SK-N-SH (cell line): Measurements from ENCODE around the gene RBSN. TPM values are rescaled to one million over a fixed set of nuclear protein-coding genes. Genes with fewer than 3 reads are reported as not detected.

Experiments used
- CTCF ChIA-PET: fragments of 300-600, 350-600 bp; formaldehyde crosslinking; extraction: SDS; loops from one replicate; lab custom pipeline; 2021; lab: Yijun Ruan, JAX
- POLR2A ChIA-PET: fragments of 350-600 bp; sonication (Branson Sonifier 250); formaldehyde crosslinking; extraction: SDS; loops from one replicate; lab custom pipeline; 2020; ENCODE audit warnings: antibody characterized with exemption, inconsistent platforms; lab: Yijun Ruan, JAX
- DNase-seq: peaks from one replicate; pipeline ENCODE4 v3.0.0; 2012
- H2AFZ ChIP-seq: fragments of 200-600 bp; sonication (generic); 2 replicates; pipeline ENCODE4 v1.8.1; 2016; ENCODE audit warnings: antibody characterized with exemption, mild to moderate bottlenecking, low read depth
- H3F3A ChIP-seq: fragments of 200-600 bp; sonication (generic); replicated peaks from 2 replicates; pipeline ENCODE3; 2016; ENCODE audit warnings: antibody characterized with exemption, mild to moderate bottlenecking; ENCODE audit not compliant: insufficient read depth
- H3K27ac ChIP-seq, 2 experiments: fragments of 200-500 bp in 1 of 2; fragments of 200-600 bp in 1 of 2; sonication (Bioruptor generic) in 1 of 2; sonication (generic), shearing (Covaris generic) in 1 of 2; 2 replicates each; pipeline versions ENCODE4 v1.5.1 to v1.6.1; 2014 to 2016; ENCODE audit warnings: low read depth in 2 of 2, inconsistent platforms in 1 of 2, low read length in 1 of 2, mild to moderate bottlenecking in 1 of 2, mixed read lengths in 1 of 2
- H3K27me3 ChIP-seq: fragments of 200-600 bp; sonication (generic), shearing (Covaris generic); 2 replicates; pipeline ENCODE4 v1.6.1; 2016; ENCODE audit warnings: mixed run types; ENCODE audit not compliant: insufficient read depth
- H3K36me3 ChIP-seq, 2 experiments: fragments of 200-500 bp in 1 of 2; fragments of 200-600 bp in 1 of 2; sonication (Bioruptor generic) in 1 of 2; sonication (generic) in 1 of 2; replicated peaks in 1 of 2; 2 replicates each; pipeline versions ENCODE3 to v1.5.1; 2014 to 2016; ENCODE audit warnings: low read length in 1 of 2, mild to moderate bottlenecking in 1 of 2; ENCODE audit not compliant: insufficient read depth in 2 of 2, control insufficient read depth in 1 of 2
- H3K4me1 ChIP-seq, 2 experiments: fragments of 200-500 bp in 1 of 2; fragments of 200-600 bp in 1 of 2; sonication (Bioruptor generic) in 1 of 2; sonication (generic), shearing (Covaris generic) in 1 of 2; 2 replicates each; pipeline versions ENCODE4 v1.5.1 to v1.6.1; 2014 to 2016; ENCODE audit warnings: low read depth in 1 of 2, low read length in 1 of 2, mixed run types in 1 of 2; ENCODE audit not compliant: insufficient read depth in 2 of 2, control insufficient read depth in 1 of 2
- H3K4me2 ChIP-seq: fragments of 200-600 bp; sonication (generic), shearing (Covaris generic); 2 replicates; pipeline ENCODE4 v1.6.1; 2017; ENCODE audit warnings: mixed run types
- H3K4me3 ChIP-seq, 2 experiments: fragments of 200-500 bp in 1 of 2; fragments of 200-600 bp in 1 of 2; sonication (Bioruptor generic) in 1 of 2; sonication (generic), shearing (Covaris generic) in 1 of 2; 2 replicates each; pipeline versions ENCODE4 v1.5.1 to v1.8.1; 2014 to 2016; ENCODE audit warnings: low read depth in 2 of 2, inconsistent platforms in 1 of 2, low read length in 1 of 2, mild to moderate bottlenecking in 1 of 2, mixed read lengths in 1 of 2, moderate library complexity in 1 of 2
- H3K79me2 ChIP-seq: fragments of 200-600 bp; sonication (generic); 2 replicates; pipeline ENCODE4 v1.8.1; 2017; ENCODE audit warnings: mild to moderate bottlenecking; ENCODE audit not compliant: insufficient read depth
- H3K9ac ChIP-seq: fragments of 200-600 bp; sonication (generic); 2 replicates; pipeline ENCODE4 v1.6.1; 2017; ENCODE audit warnings: mixed run types
- H3K9me2 ChIP-seq: fragments of 200-600 bp; sonication (generic); 2 replicates; pipeline ENCODE4 v1.6.1; 2017; ENCODE audit warnings: mixed run types
- H3K9me3 ChIP-seq: fragments of 200-600 bp; sonication (generic); 2 replicates; pipeline ENCODE4 v1.6.1; 2017; ENCODE audit warnings: mixed run types, mild to moderate bottlenecking, moderate library complexity
- H4K20me1 ChIP-seq: fragments of 200-600 bp; sonication (generic); 2 replicates; pipeline ENCODE4 v1.6.1; 2017; ENCODE audit warnings: mild to moderate bottlenecking, mixed run types; ENCODE audit not compliant: insufficient read depth
- CTCF ChIP-seq: fragments of 200-600 bp; sonication (generic); IDR thresholded peaks from 2 replicates; pipeline ENCODE4 v1.6.1; 2017; ENCODE audit warnings: antibody characterized with exemption, mild to moderate bottlenecking, moderate library complexity
- EZH2phosphoT487 ChIP-seq: fragments of 200-600 bp; sonication (generic); IDR thresholded peaks from 2 replicates; pipeline ENCODE4 v1.6.1; 2017; ENCODE audit warnings: low read depth, mixed run types, mild to moderate bottlenecking, antibody characterized with exemption, moderate library complexity, borderline replicate concordance
- GATA2 ChIP-seq: sonication (generic); formaldehyde crosslinking; IDR thresholded peaks from 2 replicates; pipeline ENCODE4 v1.5.0; 2020; ENCODE audit warnings: mild to moderate bottlenecking, missing genetic modification reagents
- MEF2A ChIP-seq: IDR thresholded peaks from 2 replicates; pipeline ENCODE4 v1.4.0; 2012; ENCODE audit warnings: low read depth, borderline replicate concordance
- NFIC ChIP-seq: IDR thresholded peaks from 2 replicates; pipeline ENCODE4 v1.4.0; 2012; ENCODE audit warnings: borderline replicate concordance
- PBX3 ChIP-seq: IDR thresholded peaks from 2 replicates; pipeline ENCODE4; 2012
- RCOR1 ChIP-seq: fragments of 150-350 bp; IDR thresholded peaks from 2 replicates; pipeline ENCODE4 v1.6.1; 2017; ENCODE audit warnings: antibody characterized with exemption, low read length
- REST ChIP-seq: IDR thresholded peaks from 2 replicates; pipeline ENCODE4 v1.6.1; 2012; ENCODE audit warnings: mild to moderate bottlenecking, low read depth, low read length, moderate library complexity
- RXRA ChIP-seq: IDR thresholded peaks from 2 replicates; pipeline ENCODE4 v1.4.0; 2012; ENCODE audit warnings: low read depth, mild to moderate bottlenecking, borderline replicate concordance
- SIN3A ChIP-seq: IDR thresholded peaks from 2 replicates; pipeline ENCODE4 v1.6.1; 2012; ENCODE audit warnings: low read depth, mild to moderate bottlenecking, low read length, moderate library complexity, borderline replicate concordance
- TEAD4 ChIP-seq: IDR thresholded peaks from 2 replicates; pipeline ENCODE4 v1.4.0; 2012; ENCODE audit warnings: mild to moderate bottlenecking, borderline replicate concordance; ENCODE audit not compliant: insufficient read depth
- USF1 ChIP-seq: IDR thresholded peaks from 2 replicates; pipeline ENCODE4 v1.4.0; 2012; ENCODE audit warnings: low read depth, borderline replicate concordance
- YY1 ChIP-seq: IDR thresholded peaks from 2 replicates; pipeline ENCODE4 v1.4.0; 2012; ENCODE audit warnings: low read depth, mild to moderate bottlenecking
- WGBS: methylation state at CpG from one replicate; pipeline ENCODE4 v1.1.6; 2017; ENCODE audit warnings: low lambda C conversion rate; 5-methylcytosine and 5-hydroxymethylcytosine counted together
- polyA plus RNA-seq, 3 experiments: library from polyadenylated mRNA; depleted of rRNA; stranded (reverse); fragments of >200 nt; gene quantifications; 2 replicates each; pipeline ENCODE4 v1.2.3, GENCODE V29; 2012

The RBSN gene
- polyA plus RNA-seq, 1 of the 3 experiments (the other 2 are of a cell fraction) = 4.7 TPM

GRCh38 chr3:15114466-15115358 is 15.8 kb upstream of the RBSN start (continued):
- TF ChIP-seq PBX3 (no peak), CTCF (no peak), NFIC (no peak)

- H3K27ac ChIP-seq = no peak overlapping the region
- POLR2A ChIA-PET = no interaction called here
These were observed 14.9 kb upstream of the RBSN start for GRCh38 chr3:15113884-15114283.

More at GRCh38 chr3:15113884-15114283, 14.9 kb upstream of the RBSN start:
- H3K79me2 ChIP-seq = no peaks in the 10 kb centered on the region
- no peaks in the 10 kb centered on the region for H3K36me3 ChIP-seq
- no peak overlapping the region for H3K9ac ChIP-seq
- H3K4me2 ChIP-seq = no peak overlapping the region
- no peaks in the 10 kb centered on the region for H3K9me2 ChIP-seq
- H3K9me3 ChIP-seq = no peaks in the 10 kb centered on the region
- H3K27me3 ChIP-seq = no peaks in the 10 kb centered on the region; the same call in 1 of the 2 replicates
- no peaks in the 10 kb centered on the region for H4K20me1 ChIP-seq
- 49% methylated on average over 3 of the region's 3 CpGs for WGBS
- CTCF ChIA-PET = interaction anchor here (0.9 kb wide), 1 partner anchor 154 kb away, joined by 4 read pairs; no protein-coding TSS in a partner anchor
- no peak for DNase-seq
- no peaks in the 10 kb centered on the region for H3K4me1 ChIP-seq
- no peak overlapping the region for H3K4me3 ChIP-seq
- H2AFZ ChIP-seq = no peak overlapping the region
- H3F3A ChIP-seq = no peaks in the 10 kb centered on the region
- TF ChIP-seq EZH2phosphoT487 (no peak), GATA2 (CRISPR knock-in tag) (no peak), MEF2A (no peak), SIN3A (no peak), YY1 (no peak), TEAD4 (no peak), RCOR1 (no peak), REST (no peak), RXRA (no peak), USF1 (no peak)
